ENCODE measurements around the gene ERC2.

The ERC2 gene

DNA sequence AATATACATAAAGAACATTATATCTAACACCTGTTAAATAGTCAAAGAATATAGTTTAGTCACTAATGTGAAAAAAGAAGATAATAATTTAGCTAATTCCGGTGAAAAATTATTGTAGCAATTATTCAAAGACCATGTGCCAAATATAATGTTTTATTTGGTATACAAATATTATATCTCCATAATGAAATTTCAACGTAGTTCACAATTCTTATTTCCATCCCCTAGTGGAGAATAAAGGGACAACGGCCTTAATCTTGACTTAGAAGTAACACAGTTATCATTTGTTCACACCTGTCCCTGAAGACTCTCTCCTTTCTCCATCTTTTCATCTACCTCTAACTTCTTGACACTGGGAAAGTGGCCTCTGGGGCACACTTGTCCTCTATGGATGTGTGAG, 213.4 kb downstream of the ERC2 start:
- H3K36me3 ChIP-seq (ENCODE audit: control insufficient read depth, insufficient read depth, low read length): no peaks in the 10 kb centered on the region
- no peak overlapping the region for H3K9ac ChIP-seq (ENCODE audit: low read length)
- no peaks in the 10 kb centered on the region for H3K27me3 ChIP-seq (ENCODE audit: control insufficient read depth, insufficient read depth, low read length)
- no peak overlapping the region for H3K27ac ChIP-seq (ENCODE audit: low read depth, low read length)
- no peaks in the 10 kb centered on the region for H3K4me1 ChIP-seq (ENCODE audit: control insufficient read depth, insufficient read depth, low read length)
- H3K4me3 ChIP-seq (ENCODE audit: low read length): no peak overlapping the region

DNA sequence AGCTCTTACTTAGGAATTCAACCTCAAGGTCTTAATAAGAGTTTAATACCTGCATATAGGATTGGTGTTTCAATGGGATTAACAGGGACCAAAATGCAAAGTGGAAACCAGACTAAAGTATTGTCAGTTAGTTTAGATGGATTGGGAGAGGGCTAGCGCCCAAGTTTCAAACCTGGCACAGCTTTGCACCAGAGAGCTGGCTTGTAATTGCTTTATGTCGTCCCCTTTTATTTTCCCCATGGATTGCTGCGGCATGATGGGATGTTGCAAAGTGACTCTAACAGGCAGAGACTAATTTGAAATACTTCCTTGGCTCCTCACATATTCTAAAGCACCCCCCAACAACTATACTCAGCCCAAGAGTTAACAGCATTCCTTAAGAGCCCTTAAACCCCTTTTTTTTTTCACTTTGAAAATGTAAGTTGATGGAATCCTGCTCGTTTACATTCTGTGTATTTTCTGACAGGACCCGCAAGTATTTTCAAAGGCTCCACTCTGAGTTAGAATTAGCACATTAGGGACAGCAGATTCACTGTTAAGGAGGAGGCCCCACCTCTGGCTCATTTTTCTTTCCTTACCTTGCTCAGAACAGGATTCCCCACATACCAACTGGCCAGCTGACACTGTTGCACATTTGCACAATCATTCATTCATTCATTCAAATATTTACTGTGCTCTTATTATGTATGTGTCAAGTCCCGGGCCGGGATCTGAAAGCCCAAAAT, 214.2 kb downstream of the ERC2 start:
- Histone ChIP-seq H3K4me1 (ENCODE audit: control insufficient read depth, insufficient read depth, low read length) (no peaks in the 10 kb centered on the region), H3K9ac (ENCODE audit: low read length) (no peak overlapping the region), H3K27me3 (ENCODE audit: control insufficient read depth, insufficient read depth, low read length) (no peaks in the 10 kb centered on the region), H3K27ac (ENCODE audit: low read depth, low read length) (no peak overlapping the region), H3K36me3 (ENCODE audit: control insufficient read depth, insufficient read depth, low read length) (no peaks in the 10 kb centered on the region), H3K4me3 (ENCODE audit: low read length) (no peak overlapping the region)

DNA sequence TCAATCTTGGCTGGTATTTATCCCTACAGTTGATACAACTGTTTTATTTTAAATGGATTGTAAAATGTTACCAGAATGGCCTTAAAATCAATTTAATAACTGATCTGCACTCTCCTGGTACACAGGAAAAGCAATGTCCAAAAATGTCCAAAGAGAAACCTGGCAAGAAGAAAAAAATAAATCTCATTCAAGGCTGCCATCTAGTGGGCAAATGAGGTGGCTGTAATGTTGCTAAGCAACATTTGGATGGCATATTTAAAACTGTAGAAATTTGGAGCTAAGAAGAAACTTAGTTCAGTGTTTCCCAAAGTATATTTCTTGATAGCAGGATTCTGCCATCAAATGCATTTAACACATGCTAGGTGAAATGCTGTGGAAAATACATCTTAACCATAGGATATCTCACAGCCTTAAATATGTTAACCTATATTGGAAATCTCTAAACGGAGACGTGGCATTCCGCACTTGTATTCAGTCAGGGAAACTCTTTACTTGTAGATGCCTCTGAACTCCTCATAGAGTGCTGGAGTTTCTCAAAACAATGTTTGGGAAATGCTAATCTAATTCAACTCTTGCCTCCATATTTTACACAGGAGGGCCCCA, 216.8 kb downstream of the ERC2 start:
- no peaks in the 10 kb centered on the region for H3K27me3 ChIP-seq (ENCODE audit: control insufficient read depth, insufficient read depth, low read length)
- H3K9ac ChIP-seq (ENCODE audit: low read length): no peak overlapping the region
- H3K4me3 ChIP-seq (ENCODE audit: low read length): no peak overlapping the region
- no peaks in the 10 kb centered on the region for H3K4me1 ChIP-seq (ENCODE audit: control insufficient read depth, insufficient read depth, low read length)
- no peaks in the 10 kb centered on the region for H3K36me3 ChIP-seq (ENCODE audit: control insufficient read depth, insufficient read depth, low read length)
- no peak overlapping the region for H3K27ac ChIP-seq (ENCODE audit: low read depth, low read length)

DNA sequence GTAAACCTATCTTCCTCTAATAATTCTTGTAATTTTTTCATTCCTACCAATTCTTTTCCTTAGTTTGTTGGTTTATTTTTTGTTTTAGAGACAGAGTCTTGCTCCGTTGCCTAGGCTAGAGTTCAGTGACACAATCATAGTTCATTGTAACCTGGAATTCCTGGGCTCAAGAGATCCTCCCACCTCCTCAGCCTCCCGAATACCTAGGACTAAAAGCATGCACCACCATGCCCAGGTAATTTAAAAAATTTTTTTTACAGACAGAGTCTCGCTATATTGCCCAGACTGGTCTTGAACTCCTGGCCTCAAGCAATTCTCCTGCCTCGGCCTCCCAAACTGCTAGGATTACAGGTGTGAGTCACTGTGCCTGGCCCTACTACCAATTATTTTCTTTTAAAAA, 220.2 kb downstream of the ERC2 start:
- Histone ChIP-seq H3K9ac (ENCODE audit: low read length) (no peak overlapping the region), H3K4me3 (ENCODE audit: low read length) (no peak overlapping the region), H3K4me1 (ENCODE audit: control insufficient read depth, insufficient read depth, low read length) (no peaks in the 10 kb centered on the region), H3K36me3 (ENCODE audit: control insufficient read depth, insufficient read depth, low read length) (no peaks in the 10 kb centered on the region), H3K27me3 (ENCODE audit: control insufficient read depth, insufficient read depth, low read length) (no peaks in the 10 kb centered on the region), H3K27ac (ENCODE audit: low read depth, low read length) (no peak overlapping the region)

DNA sequence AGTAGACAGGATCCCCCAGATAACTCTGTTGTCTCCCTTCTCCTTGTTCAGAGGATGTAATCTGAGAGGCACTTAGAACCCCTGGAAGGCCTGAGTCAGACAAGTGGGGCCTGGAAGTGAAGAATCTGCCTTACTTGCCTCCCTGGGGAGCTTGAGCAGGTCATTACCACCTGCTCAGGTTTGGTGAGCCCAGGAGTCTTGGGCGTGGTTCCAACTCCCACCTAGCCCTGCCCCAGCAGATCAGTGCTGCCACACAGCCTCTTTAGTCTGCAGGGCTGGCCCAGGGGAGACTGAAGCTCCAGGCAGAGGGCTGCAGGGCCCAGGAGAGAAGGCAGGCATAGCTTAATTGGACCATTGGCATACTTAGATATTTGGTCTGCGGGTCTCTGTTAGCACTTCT, 230.0 kb downstream of the ERC2 start:
- no peaks in the 10 kb centered on the region for H3K36me3 ChIP-seq (ENCODE audit: control insufficient read depth, insufficient read depth, low read length)
- no peaks in the 10 kb centered on the region for H3K27me3 ChIP-seq (ENCODE audit: control insufficient read depth, insufficient read depth, low read length)
- no peak overlapping the region for H3K27ac ChIP-seq (ENCODE audit: low read depth, low read length)
- no peak overlapping the region for H3K4me3 ChIP-seq (ENCODE audit: low read length)
- no peak overlapping the region for H3K9ac ChIP-seq (ENCODE audit: low read length)
- no peaks in the 10 kb centered on the region for H3K4me1 ChIP-seq (ENCODE audit: control insufficient read depth, insufficient read depth, low read length)

DNA sequence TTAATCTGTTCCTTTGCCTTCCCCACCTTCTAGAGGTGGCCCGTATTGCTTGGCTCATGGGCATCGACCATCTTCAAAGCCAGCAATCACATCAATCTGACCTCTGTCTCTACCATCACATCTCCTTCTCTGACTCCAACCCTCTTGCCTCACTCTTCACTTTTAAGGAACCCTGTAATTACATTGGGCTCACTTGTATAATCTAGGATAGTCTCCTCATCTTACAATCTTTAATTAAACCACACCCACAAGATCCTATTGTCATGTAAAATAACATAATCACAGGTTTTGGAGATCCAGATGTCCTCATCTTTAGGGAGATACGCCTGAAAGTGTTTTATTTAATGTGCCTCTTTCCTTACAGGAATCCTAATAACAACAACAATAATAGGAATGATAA, 234.5 kb downstream of the ERC2 start:
- no peaks in the 10 kb centered on the region for H3K4me1 ChIP-seq (ENCODE audit: control insufficient read depth, insufficient read depth, low read length)
- no peak overlapping the region for H3K4me3 ChIP-seq (ENCODE audit: low read length)
- no peaks in the 10 kb centered on the region for H3K27me3 ChIP-seq (ENCODE audit: control insufficient read depth, insufficient read depth, low read length)
- no peaks in the 10 kb centered on the region for H3K36me3 ChIP-seq (ENCODE audit: control insufficient read depth, insufficient read depth, low read length)
- H3K27ac ChIP-seq (ENCODE audit: low read depth, low read length): no peak overlapping the region
- no peak overlapping the region for H3K9ac ChIP-seq (ENCODE audit: low read length)

DNA sequence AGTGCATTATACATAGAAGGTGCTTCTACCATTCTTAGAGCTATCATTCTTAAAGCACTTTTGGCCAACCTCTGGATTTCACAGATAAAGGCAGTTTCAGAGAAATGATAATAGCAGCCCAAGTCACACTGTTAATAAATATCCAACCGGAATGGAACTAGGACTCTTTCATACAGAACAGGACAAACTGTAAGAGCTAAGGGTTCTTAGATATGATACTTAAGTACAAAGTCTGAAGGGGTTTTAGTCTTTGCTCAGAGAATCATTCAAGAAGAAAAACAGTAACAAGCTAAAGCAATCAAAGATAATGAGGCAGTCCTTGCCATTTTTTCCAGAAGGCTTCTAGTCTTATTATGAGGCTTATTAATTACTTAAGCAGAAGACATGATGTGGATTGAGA, 239.0 kb downstream of the ERC2 start:
- no peaks in the 10 kb centered on the region for H3K4me1 ChIP-seq (ENCODE audit: control insufficient read depth, insufficient read depth, low read length)

DNA sequence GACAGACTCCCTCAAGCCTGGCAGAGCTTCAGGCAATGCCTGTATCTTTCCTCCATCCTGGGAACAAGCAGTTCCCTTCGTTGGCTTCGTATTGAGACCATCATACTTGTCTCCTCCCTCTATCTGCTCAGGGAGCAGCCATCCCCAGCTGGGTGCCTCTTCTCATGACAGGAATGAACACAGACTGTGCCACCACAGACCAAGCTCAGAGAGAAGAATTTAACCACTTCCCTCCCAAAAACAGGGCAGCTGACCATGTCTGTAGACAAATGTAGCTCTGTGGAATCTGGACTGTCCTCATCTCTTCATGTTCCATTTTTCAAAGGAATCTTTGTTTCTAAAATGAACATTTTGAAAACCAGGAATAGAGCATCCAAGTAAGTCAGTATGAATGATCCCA, 245.4 kb downstream of the ERC2 start:
- Histone ChIP-seq H3K4me1 (ENCODE audit: control insufficient read depth, insufficient read depth, low read length) (no peaks in the 10 kb centered on the region), H3K27ac (ENCODE audit: low read depth, low read length) (no peak overlapping the region), H3K4me3 (ENCODE audit: low read length) (no peak overlapping the region), H3K27me3 (ENCODE audit: control insufficient read depth, insufficient read depth, low read length) (no peaks in the 10 kb centered on the region), H3K9ac (ENCODE audit: low read length) (no peak overlapping the region), H3K36me3 (ENCODE audit: control insufficient read depth, insufficient read depth, low read length) (no peaks in the 10 kb centered on the region)

More for the DNA sequence above, 239.0 kb downstream of the ERC2 start:
- Histone ChIP-seq H3K9ac (ENCODE audit: low read length) (no peak overlapping the region), H3K4me3 (ENCODE audit: low read length) (no peak overlapping the region), H3K27me3 (ENCODE audit: control insufficient read depth, insufficient read depth, low read length) (no peaks in the 10 kb centered on the region), H3K27ac (ENCODE audit: low read depth, low read length) (no peak overlapping the region), H3K36me3 (ENCODE audit: control insufficient read depth, insufficient read depth, low read length) (no peaks in the 10 kb centered on the region)

DNA sequence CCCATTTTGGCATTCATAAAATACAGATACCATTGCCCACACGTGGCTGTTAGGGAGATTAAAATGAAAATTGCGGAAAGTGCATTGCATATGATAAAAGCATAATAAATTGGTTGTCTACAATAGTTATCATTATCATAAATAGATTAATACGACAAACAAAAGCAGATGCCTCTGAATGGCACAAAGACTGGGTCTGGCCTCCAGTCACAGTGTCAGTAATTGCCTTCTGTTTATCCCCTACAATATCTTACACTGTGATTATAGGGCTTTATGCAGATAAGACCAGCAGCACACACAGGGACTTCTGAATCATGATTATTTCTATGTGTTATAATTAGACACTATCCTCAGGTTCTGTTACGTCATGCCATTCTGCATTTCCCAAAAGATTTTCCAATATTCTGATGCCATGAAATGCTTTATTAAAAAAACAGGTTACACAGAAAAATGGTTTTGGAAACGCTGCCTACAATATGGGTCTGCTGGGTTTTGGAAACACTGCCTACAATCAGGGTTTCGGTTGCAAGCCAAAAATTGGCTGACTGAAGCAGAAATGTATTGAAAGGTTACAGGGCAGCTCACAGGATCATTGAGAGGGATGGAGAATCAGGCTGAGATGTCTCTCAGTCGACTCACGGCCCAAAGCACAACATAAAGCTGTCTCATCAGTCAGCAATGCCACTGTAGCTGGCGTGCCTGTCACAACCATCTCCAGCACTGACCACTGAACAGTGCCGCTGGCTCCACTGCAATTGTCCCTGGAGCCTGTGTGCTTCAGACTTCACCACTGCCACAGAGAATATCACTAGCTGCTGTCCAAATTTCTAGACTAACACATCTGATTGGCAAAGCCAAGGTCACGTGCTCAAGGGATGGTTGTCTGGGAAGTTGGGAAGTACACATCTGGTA, 248.1 kb downstream of the ERC2 start:
- Histone ChIP-seq H3K27me3 (ENCODE audit: control insufficient read depth, insufficient read depth, low read length) (no peaks in the 10 kb centered on the region), H3K4me3 (ENCODE audit: low read length) (no peak overlapping the region), H3K4me1 (ENCODE audit: control insufficient read depth, insufficient read depth, low read length) (no peaks in the 10 kb centered on the region), H3K27ac (ENCODE audit: low read depth, low read length) (no peak overlapping the region), H3K36me3 (ENCODE audit: control insufficient read depth, insufficient read depth, low read length) (no peaks in the 10 kb centered on the region), H3K9ac (ENCODE audit: low read length) (no peak overlapping the region)

DNA sequence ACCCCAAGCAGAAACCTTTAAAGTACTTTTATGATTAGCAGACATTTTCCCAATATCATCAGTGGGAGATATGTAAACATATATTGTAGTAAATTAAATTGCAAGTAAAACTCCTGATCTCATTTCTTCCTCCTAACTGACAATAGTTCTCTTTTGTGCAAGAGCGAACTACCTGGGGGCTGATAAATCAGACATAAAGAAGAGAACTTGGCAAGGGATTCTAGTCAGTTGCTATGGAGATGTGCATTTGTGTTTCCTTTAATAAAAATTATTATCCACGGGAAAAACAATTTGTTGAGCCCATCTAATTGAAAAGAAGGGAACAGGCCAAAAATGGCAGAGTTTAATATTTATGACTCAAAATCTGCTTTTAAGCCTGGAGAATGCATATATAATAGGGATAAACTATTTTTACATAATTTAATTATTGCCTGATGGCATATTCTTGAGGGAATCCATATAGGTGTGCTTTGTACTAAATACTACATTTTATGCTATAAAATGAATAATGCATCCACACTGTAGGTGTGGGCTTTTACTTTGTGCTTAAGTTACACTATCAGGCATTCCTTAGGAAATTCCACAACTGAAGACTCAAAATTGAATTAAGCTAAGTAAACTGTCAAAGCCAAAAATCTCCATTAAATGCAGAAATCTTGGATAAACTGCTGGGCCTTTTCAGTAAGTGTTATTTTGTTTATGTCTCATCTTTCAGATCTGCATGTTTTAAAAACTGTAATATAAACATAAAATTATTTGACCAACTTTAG, 258.1 kb downstream of the ERC2 start:
- no peak overlapping the region for H3K9ac ChIP-seq (ENCODE audit: low read length)
- no peak overlapping the region for H3K4me3 ChIP-seq (ENCODE audit: low read length)
- H3K27ac ChIP-seq (ENCODE audit: low read depth, low read length): no peak overlapping the region
- no peaks in the 10 kb centered on the region for H3K27me3 ChIP-seq (ENCODE audit: control insufficient read depth, insufficient read depth, low read length)
- H3K36me3 ChIP-seq (ENCODE audit: control insufficient read depth, insufficient read depth, low read length): no peaks in the 10 kb centered on the region
- H3K4me1 ChIP-seq (ENCODE audit: control insufficient read depth, insufficient read depth, low read length): no peaks in the 10 kb centered on the region

DNA sequence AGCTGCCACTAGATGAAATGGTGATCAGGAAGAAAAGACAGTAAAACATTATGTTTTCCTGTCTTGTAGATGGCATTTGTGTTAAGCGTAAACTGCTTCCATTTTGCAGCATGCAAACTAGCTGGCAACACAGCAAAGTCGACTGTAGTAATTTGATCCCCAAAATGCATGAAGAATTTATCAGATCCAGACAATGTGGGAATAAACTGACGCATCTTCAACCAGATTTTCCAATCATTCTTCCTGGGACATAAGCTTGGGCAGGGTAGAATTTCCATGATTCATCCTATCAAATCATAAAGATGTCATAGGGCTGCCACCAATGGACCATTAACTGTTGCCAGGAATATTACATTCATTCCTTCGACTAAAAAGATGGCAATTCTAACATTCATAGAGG, 260.3 kb downstream of the ERC2 start:
- no peak overlapping the region for H3K9ac ChIP-seq (ENCODE audit: low read length)
- H3K36me3 ChIP-seq (ENCODE audit: control insufficient read depth, insufficient read depth, low read length): no peaks in the 10 kb centered on the region
- no peaks in the 10 kb centered on the region for H3K27me3 ChIP-seq (ENCODE audit: control insufficient read depth, insufficient read depth, low read length)
- no peak overlapping the region for H3K27ac ChIP-seq (ENCODE audit: low read depth, low read length)
- H3K4me1 ChIP-seq (ENCODE audit: control insufficient read depth, insufficient read depth, low read length): no peaks in the 10 kb centered on the region
- H3K4me3 ChIP-seq (ENCODE audit: low read length): no peak overlapping the region

DNA sequence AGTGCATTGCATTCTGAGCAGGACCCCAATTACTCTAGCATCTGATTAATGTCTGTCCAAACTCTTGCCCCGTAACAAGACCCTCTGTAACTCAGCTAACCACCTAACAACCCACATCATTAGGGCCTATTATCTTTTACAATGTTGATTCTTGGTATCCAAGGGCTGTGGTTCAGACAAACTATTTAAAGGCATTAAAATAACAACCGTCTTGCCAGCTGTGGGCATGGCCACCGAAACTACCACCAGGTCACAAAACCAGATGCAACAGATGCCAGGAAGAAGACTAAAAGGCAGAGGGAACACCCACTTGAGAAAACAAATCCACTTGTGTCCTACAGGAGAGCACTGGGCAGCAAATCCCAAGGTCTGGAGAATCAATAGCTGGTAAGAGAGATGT, 262.9 kb downstream of the ERC2 start:
- Histone ChIP-seq H3K4me1 (ENCODE audit: control insufficient read depth, insufficient read depth, low read length) (no peaks in the 10 kb centered on the region), H3K9ac (ENCODE audit: low read length) (no peak overlapping the region), H3K27ac (ENCODE audit: low read depth, low read length) (no peak overlapping the region), H3K27me3 (ENCODE audit: control insufficient read depth, insufficient read depth, low read length) (no peaks in the 10 kb centered on the region), H3K4me3 (ENCODE audit: low read length) (no peak overlapping the region), H3K36me3 (ENCODE audit: control insufficient read depth, insufficient read depth, low read length) (no peaks in the 10 kb centered on the region)
